HUES6 (cell line): ENCODE measurements around the gene SREK1.
A peak's percentile ranks its signal among the peaks of the same experiment; 100 is the strongest.
"Not testable (repeated sequence)": the region's sequence is repeated elsewhere in the genome, so short reads cannot be mapped to it uniquely, and the experiment has no call there.

ENCODE experiments used
- H3K27ac ChIP-seq: 2 replicates; pipeline ENCODE4 v1.7.0; 2013; ENCODE audit warnings: low read depth, mild to moderate bottlenecking, low read length, inconsistent platforms
- H3K27me3 ChIP-seq: 2 replicates; pipeline ENCODE4 v1.6.1; 2013; ENCODE audit warnings: low read length; ENCODE audit not compliant: control insufficient read depth, insufficient read depth
- H3K36me3 ChIP-seq: 2 replicates; pipeline ENCODE4 v1.6.1; 2013; ENCODE audit warnings: low read length; ENCODE audit not compliant: control insufficient read depth, insufficient read depth
- H3K4me1 ChIP-seq: 2 replicates; pipeline ENCODE4 v1.6.1; 2013; ENCODE audit warnings: low read length; ENCODE audit not compliant: control insufficient read depth, insufficient read depth
- H3K4me3 ChIP-seq: 2 replicates; pipeline ENCODE4 v1.5.1; 2013; ENCODE audit warnings: low read depth, low read length
- H3K9ac ChIP-seq: one replicate; pipeline ENCODE4 v1.6.1; 2013; ENCODE audit warnings: mild to moderate bottlenecking, low read length
- H3K9me3 ChIP-seq: 2 replicates; pipeline ENCODE4 v1.6.1; 2013; ENCODE audit warnings: low read depth, low read length; ENCODE audit not compliant: control insufficient read depth, insufficient read depth

Gene SREK1, protein sequence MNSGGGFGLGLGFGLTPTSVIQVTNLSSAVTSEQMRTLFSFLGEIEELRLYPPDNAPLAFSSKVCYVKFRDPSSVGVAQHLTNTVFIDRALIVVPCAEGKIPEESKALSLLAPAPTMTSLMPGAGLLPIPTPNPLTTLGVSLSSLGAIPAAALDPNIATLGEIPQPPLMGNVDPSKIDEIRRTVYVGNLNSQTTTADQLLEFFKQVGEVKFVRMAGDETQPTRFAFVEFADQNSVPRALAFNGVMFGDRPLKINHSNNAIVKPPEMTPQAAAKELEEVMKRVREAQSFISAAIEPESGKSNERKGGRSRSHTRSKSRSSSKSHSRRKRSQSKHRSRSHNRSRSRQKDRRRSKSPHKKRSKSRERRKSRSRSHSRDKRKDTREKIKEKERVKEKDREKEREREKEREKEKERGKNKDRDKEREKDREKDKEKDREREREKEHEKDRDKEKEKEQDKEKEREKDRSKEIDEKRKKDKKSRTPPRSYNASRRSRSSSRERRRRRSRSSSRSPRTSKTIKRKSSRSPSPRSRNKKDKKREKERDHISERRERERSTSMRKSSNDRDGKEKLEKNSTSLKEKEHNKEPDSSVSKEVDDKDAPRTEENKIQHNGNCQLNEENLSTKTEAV

DNA sequence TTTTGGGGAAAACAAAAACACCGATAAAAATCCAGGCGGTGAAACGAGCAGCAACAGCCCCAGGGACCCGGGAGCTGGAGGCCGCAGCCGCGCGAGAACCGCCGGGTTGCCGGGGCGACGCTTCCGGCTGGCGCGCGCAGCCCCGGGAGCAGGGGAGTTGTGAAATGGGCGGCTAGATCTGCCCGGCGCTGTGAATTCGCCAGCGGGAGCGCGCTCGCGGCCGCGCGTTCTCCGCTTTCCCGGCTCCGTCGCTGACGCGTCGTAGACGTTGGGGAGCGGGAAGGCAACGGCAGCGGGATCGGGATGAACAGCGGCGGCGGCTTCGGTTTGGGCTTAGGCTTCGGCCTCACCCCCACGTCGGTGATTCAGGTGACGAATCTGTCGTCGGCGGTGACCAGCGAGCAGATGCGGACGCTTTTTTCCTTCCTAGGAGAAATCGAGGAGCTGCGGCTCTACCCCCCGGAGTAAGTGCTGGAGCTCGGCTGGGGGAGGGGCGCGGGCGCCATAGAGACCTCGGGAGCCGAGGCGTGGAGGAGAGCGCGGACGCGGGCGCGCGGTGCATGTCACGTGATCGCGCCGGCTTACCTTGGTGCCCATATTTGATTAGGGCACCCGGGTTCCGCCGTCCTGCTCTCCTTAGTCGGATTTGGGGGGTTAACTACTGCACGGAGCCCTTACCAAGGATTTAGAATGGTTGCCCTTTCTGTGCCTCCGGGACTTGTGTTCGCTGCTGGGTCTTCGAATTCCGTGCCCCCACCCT is at the start of gene SREK1:
SREK1 (plus strand) TSS at position 227 of the 760 bp plus-strand sequence; CDS start at position 304, 77 bp downstream.
- Histone ChIP-seq H3K9me3 (no peaks in the 10 kb centered on the region), H3K4me3 (peak within 1 kb of the TSS; percentile 98), H3K36me3 (no peaks in the 10 kb centered on the region), H3K9ac (peak within 1 kb of the TSS; percentile 100), H3K27ac (peak within 1 kb of the TSS; percentile 98), H3K27me3 (no peaks in the 10 kb centered on the region), H3K4me1 (no peaks in the 10 kb centered on the region)

DNA sequence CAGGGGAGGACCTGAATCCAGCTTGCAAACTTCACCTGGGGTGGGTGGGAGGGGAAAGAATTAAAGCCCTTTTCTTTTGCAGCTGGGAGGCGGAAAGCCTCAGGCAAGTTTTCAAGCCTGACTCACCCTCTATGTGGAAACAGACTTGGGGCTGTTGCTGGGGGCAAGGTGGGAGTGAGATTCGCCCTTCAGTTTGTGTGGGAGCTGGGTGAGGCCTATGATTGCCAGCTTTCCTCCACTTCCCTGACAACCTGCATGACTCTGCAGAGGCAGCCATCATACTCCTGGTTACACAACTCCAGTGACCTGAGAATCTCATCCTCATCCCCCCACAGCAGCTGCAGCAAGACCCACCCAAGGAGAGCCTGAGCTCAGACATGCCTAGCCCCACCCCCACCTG is 43.2 kb upstream of the SREK1 start:
- Histone ChIP-seq H3K27ac (no peak overlapping the region), H3K4me3 (no peak overlapping the region; the same call in 1 of the 2 replicates), H3K9ac (no peak overlapping the region), H3K27me3 (no peaks in the 10 kb centered on the region), H3K9me3 (peaks cover 24% of the 10 kb centered on the region), H3K4me1 (no peaks in the 10 kb centered on the region; the same call in 1 of the 2 replicates), H3K36me3 (no peaks in the 10 kb centered on the region)

DNA sequence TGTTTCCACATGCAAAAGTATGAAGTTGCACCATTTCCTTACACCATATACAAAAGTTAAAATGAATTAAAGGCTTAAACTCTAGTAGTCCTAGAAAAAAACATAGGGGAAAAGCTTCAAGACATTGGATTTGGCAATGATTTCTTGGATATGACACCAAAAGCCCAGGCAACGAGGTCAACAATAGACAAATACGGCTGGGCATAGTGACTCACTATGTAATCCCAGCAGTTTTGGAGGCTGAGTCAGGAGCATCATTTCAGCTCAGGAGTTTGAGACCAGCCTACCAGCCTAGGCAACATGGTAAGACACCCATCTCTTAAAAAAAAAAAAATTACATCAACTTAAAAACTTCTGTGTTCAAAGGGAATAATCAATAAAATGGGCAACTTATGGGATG is 30.9 kb upstream of the SREK1 start:
- no peak overlapping the region for H3K4me3 ChIP-seq
- H3K27me3 ChIP-seq: no peaks in the 10 kb centered on the region
- H3K9me3 ChIP-seq: no peaks in the 10 kb centered on the region; the same call in 1 of the 2 replicates
- no peak overlapping the region for H3K27ac ChIP-seq
- H3K36me3 ChIP-seq: no peaks in the 10 kb centered on the region
- H3K9ac ChIP-seq: no peak overlapping the region
- H3K4me1 ChIP-seq: no peaks in the 10 kb centered on the region

DNA sequence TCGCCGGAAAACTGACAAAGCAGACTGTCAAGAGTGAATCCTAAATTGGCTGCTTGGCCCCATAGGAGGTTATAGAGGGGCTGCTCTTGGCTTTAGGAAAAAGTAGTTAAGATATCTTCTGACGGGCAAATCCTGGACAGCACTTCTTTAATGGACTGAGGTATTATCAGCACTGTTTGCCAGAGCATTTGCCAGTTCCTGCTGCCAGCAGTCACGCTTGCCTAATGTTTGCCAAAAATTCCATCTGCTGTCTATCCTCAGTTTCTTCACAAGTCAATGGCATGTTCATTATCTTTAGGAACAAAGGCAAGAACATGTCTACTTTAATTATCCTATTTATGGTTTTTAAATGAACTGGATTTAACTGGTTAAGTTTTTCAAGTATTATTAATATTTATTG is 25.8 kb upstream of the SREK1 start:
- Histone ChIP-seq H3K4me1 (no peaks in the 10 kb centered on the region), H3K9me3 (no peaks in the 10 kb centered on the region), H3K27ac (no peak overlapping the region), H3K36me3 (no peaks in the 10 kb centered on the region), H3K4me3 (no peak overlapping the region), H3K9ac (no peak overlapping the region), H3K27me3 (no peaks in the 10 kb centered on the region)

DNA sequence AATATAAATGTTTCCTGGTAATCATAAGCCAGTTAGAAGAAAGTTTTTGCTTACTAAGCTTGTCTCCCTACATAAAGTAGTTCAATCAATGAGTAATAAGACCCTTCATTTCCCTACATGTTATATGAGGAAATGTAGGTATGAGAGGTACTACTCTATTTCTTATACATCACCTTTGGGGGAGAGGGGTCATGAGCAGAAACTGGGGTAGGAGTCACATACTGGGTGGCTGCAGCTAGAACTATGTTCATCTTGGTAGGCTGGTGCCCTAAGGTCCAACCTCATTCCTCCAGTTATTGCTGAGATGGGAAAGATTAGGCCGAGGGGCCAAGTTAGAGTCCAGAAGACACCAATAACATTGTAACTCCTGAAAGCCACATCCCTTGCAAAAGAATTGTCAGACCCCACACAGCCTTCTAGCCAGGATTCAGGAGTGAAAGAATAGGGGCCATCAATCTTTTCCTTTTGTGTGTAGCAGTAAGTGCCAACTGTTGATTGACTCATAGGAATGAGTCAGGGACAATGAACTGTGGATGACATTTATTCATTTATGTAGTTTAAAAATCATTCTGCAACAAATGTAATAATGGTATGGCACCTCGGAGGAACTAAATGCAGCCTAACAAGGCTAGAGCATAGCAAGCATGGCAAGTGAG is 21.6 kb upstream of the SREK1 start:
- H3K36me3 ChIP-seq: no peaks in the 10 kb centered on the region
- no peak overlapping the region for H3K9ac ChIP-seq
- no peak overlapping the region for H3K27ac ChIP-seq
- no peak overlapping the region for H3K4me3 ChIP-seq
- no peaks in the 10 kb centered on the region for H3K9me3 ChIP-seq
- H3K4me1 ChIP-seq: no peaks in the 10 kb centered on the region
- no peaks in the 10 kb centered on the region for H3K27me3 ChIP-seq

DNA sequence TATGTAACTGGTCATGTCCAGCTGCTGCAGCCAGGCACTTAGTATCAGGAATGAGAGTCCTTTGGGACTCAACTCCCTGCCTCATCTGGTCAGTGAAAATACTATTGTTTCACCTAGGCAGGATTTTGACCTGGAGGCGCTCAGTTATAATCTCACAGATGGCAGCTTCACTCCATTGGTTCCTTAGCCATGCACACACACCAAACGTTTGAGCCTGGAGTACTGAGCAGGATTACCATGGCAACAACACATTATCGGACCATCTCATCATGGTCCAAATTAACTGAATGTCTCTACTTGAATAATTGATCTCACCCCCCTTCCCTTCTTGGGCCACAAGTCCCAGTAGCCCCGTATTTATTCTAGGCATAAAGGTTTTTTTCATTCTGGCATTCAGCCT is 15.0 kb upstream of the SREK1 start:
- H3K4me3 ChIP-seq: no peak overlapping the region
- H3K9ac ChIP-seq: no peak overlapping the region
- no peak overlapping the region for H3K27ac ChIP-seq
- no peaks in the 10 kb centered on the region for H3K36me3 ChIP-seq
- H3K9me3 ChIP-seq: 0 out of 2 replicates have a peak, but pooled peaks cover 2% of the 10 kb centered on the region
- no peaks in the 10 kb centered on the region for H3K27me3 ChIP-seq
- H3K4me1 ChIP-seq: no peaks in the 10 kb centered on the region

DNA sequence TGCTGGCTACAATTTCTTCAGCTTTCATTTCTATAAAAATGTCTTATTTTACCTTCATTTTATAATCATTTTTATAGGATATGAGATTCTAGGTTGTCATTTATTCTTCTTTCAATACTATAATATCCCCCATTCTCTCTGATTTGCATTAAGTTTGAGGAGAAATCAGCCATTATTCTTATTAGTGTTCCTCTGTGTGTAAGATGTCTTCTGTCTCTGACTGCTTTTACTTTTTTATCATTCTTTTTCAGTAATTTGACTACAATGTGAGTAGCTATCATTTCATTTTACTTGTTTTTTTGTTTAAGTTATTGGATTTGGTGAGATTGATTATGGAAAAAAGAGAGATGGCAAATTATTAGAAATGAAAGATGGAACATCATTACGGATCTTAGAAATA is 13.6 kb upstream of the SREK1 start:
- no peak overlapping the region for H3K4me3 ChIP-seq
- no peaks in the 10 kb centered on the region for H3K27me3 ChIP-seq
- no peaks in the 10 kb centered on the region for H3K36me3 ChIP-seq
- H3K9ac ChIP-seq: no peak overlapping the region
- no peaks in the 10 kb centered on the region for H3K4me1 ChIP-seq
- H3K9me3 ChIP-seq: 0 out of 2 replicates have a peak, but pooled peaks cover 2% of the 10 kb centered on the region
- no peak overlapping the region for H3K27ac ChIP-seq

DNA sequence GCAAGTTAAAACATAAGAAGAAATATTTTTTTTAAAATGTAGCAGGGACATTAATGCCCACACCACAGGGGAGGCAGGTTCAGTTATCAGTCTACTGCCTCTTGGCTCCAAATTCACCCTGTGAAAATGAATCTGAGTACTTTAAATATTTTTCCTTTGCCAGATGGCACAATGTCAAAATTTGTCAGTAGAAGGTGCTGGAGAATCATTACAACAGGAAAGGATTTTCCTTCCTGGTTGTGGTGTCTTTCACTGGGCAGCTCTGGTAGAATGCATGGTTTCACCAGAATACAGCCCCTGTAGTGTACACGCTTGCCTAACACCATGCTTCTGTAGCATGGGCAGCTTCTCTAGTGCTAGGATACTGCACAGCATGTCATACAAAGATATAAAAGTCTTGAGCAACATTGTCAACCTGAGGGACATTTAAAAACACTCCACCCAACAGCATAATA is 9.7 kb upstream of the SREK1 start:
- H3K4me3 ChIP-seq: no peak overlapping the region

DNA sequence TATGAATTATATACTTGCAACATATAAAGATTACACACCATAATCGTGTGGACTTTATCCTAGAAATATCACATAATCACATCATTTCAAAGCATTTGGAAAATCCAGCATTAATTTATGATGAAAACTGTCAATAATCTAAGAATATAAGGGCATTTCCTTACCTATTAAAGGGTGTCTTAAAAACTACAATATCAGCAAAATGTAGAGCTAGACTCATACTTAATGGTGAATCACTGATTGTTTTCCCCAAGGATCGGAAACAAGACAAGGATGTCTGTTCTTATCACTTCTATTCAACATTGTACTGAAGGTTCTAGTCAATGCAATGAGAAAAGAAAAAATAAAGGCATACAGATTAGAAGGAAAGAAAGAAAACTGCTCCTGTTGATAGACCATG is 8.0 kb upstream of the SREK1 start:
- no peaks in the 10 kb centered on the region for H3K9me3 ChIP-seq
- H3K27me3 ChIP-seq: no peaks in the 10 kb centered on the region
- no peak overlapping the region for H3K4me3 ChIP-seq
- H3K27ac ChIP-seq: no peak overlapping the region
- no peaks in the 10 kb centered on the region for H3K4me1 ChIP-seq
- no peaks in the 10 kb centered on the region for H3K36me3 ChIP-seq
- H3K9ac ChIP-seq: no peak overlapping the region

More for the DNA sequence above, 9.7 kb upstream of the SREK1 start:
- Histone ChIP-seq H3K9me3 (no peaks in the 10 kb centered on the region), H3K27me3 (no peaks in the 10 kb centered on the region), H3K36me3 (no peaks in the 10 kb centered on the region), H3K9ac (no peak overlapping the region), H3K4me1 (no peaks in the 10 kb centered on the region), H3K27ac (no peak overlapping the region)

DNA sequence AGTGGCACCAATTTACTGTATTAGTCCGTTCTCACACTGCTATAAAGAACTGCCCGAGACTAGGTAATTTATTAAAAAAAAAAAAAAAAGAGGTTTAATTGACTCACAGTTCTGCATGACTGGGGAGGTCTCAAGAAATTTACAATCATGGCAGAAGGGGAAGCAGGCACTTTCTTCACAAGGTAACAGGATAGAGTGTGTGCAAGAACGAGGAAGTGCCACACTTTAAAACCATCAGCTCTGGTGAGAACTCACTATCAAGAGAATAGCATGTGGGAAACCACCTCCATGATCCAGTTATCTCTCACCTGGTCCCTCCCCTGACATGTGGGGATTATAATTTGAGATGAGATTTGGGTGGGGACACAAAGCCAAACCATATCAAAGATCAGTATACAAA is 7.2 kb upstream of the SREK1 start:
- H3K27ac ChIP-seq, H3K36me3 ChIP-seq, H3K9ac ChIP-seq, H3K4me1 ChIP-seq, H3K27me3 ChIP-seq, H3K9me3 ChIP-seq, H3K4me3 ChIP-seq: not testable (repeated sequence)
